NCI-H2196 (cell line): ENCODE measurements around the gene CYSTM1.
"Not testable (repeated sequence)": the region's sequence is repeated elsewhere in the genome, so short reads cannot be mapped to it uniquely, and the experiment has no call there.

Experiments used
- DNase-seq: peaks from one replicate; lab custom pipeline; 2025; ENCODE audit not compliant: unreplicated experiment; lab: John Stamatoyannopoulos, UW

The CYSTM1 gene

GRCh38 chr5:140148508-140148907, 26.5 kb upstream of the CYSTM1 start:
- no peak for DNase-seq

- no peak for DNase-seq
These were observed 24.8 kb upstream of the CYSTM1 start for GRCh38 chr5:140150201-140150600.

- peak; percentile 12 for DNase-seq
These were observed 23.6 kb upstream of the CYSTM1 start for GRCh38 chr5:140151144-140152021.

GRCh38 chr5:140152022-140152999, 22.7 kb upstream of the CYSTM1 start:
- DNase-seq: no peak

GRCh38 chr5:140153255-140153654, 21.7 kb upstream of the CYSTM1 start:
- DNase-seq: no peak

- no peak for DNase-seq
These were observed 21.1 kb upstream of the CYSTM1 start for GRCh38 chr5:140153905-140154304.

- DNase-seq: not testable (repeated sequence)
These were observed 20.1 kb upstream of the CYSTM1 start for GRCh38 chr5:140154710-140155381.

- DNase-seq: peak; percentile 91
These were observed 17.8 kb upstream of the CYSTM1 start for GRCh38 chr5:140157032-140157781.

GRCh38 chr5:140159014-140159927, 15.7 kb upstream of the CYSTM1 start:
- no peak for DNase-seq

- no peak for DNase-seq
These were observed 12.7 kb upstream of the CYSTM1 start for GRCh38 chr5:140162275-140162674.

GRCh38 chr5:140162781-140163180, 12.2 kb upstream of the CYSTM1 start:
- DNase-seq: no peak

- no peak for DNase-seq
These were observed 9.7 kb upstream of the CYSTM1 start for GRCh38 chr5:140165101-140165922.

- DNase-seq: no peak
These were observed 9.1 kb upstream of the CYSTM1 start for GRCh38 chr5:140165923-140166270.

- DNase-seq: no peak
These were observed 8.1 kb upstream of the CYSTM1 start for GRCh38 chr5:140166911-140167310.

- peak; percentile 23 for DNase-seq
These were observed 6.6 kb upstream of the CYSTM1 start for GRCh38 chr5:140168371-140168770.

- no peak for DNase-seq
These were observed 5.6 kb upstream of the CYSTM1 start for GRCh38 chr5:140169410-140169809.

- no peak for DNase-seq
These were observed 2.5 kb upstream of the CYSTM1 start for GRCh38 chr5:140172483-140172882.

- no peak for DNase-seq
These were observed 974 bp upstream of the CYSTM1 start for GRCh38 chr5:140174014-140174413.
